Astrocyte (in vitro differentiated cells and primary cell): ENCODE data around the gene PUDP. TPM values are rescaled to one million over a fixed set of nuclear protein-coding genes. Genes with fewer than 3 reads are reported as not detected.

Experiments
- DNase-seq: peaks from one replicate; pipeline ENCODE4 v3.0.0-alpha.2; 2010; ENCODE audit warnings: low read depth
- FAIRE-seq: peaks from 2 replicates; lab custom pipeline; 2011; peaks lifted over from hg19 to GRCh38; lab: Jason Lieb, UNC
- H2AFZ ChIP-seq: 2 replicates; pipeline ENCODE4 v1.6.0; 2012; ENCODE audit warnings: low read depth, low read length, inconsistent platforms
- H3K27ac ChIP-seq: 2 replicates; pipeline ENCODE4 v1.5.1; 2011; ENCODE audit warnings: low read depth, low read length, inconsistent platforms
- H3K27me3 ChIP-seq: 2 replicates; pipeline ENCODE4 v1.6.0; 2011; ENCODE audit warnings: low read length, inconsistent platforms; ENCODE audit not compliant: insufficient read depth
- H3K36me3 ChIP-seq: 2 replicates; pipeline ENCODE4 v1.5.1; 2011; ENCODE audit warnings: low read length, inconsistent platforms; ENCODE audit not compliant: insufficient read depth
- H3K4me1 ChIP-seq: 2 replicates; pipeline ENCODE4 v1.5.1; 2011; ENCODE audit warnings: low read length, inconsistent platforms; ENCODE audit not compliant: insufficient read depth
- H3K4me2 ChIP-seq: 2 replicates; pipeline ENCODE4 v1.6.0; 2012; ENCODE audit warnings: low read length, inconsistent platforms
- H3K4me3 ChIP-seq: 2 replicates; pipeline ENCODE4 v1.5.1; 2011; ENCODE audit warnings: low read depth, mild to moderate bottlenecking, low read length, inconsistent platforms; ENCODE audit not compliant: insufficient read depth
- H3K79me2 ChIP-seq: 2 replicates; pipeline ENCODE4 v1.6.0; 2012; ENCODE audit warnings: mild to moderate bottlenecking, low read length, inconsistent platforms; ENCODE audit not compliant: insufficient read depth
- H3K9ac ChIP-seq: 2 replicates; pipeline ENCODE4 v1.6.0; 2012; ENCODE audit warnings: mild to moderate bottlenecking, low read length, inconsistent platforms
- H3K9me3 ChIP-seq: 2 replicates; pipeline ENCODE4 v1.5.1; 2012; ENCODE audit warnings: low read depth, mild to moderate bottlenecking, low read length, inconsistent platforms; ENCODE audit not compliant: insufficient read depth
- H4K20me1 ChIP-seq: 2 replicates; pipeline ENCODE4 v1.6.0; 2012; ENCODE audit warnings: low read length, inconsistent platforms; ENCODE audit not compliant: insufficient read depth
- H3K27ac Mint-ChIP-seq: one replicate; pipeline ENCODE4 v1.8.0; 2021; ENCODE audit warnings: mild to moderate bottlenecking, mixed read lengths; ENCODE audit not compliant: unreplicated experiment
- H3K27me3 Mint-ChIP-seq: one replicate; pipeline ENCODE4 v1.8.0; 2021; ENCODE audit warnings: low read depth, mixed read lengths; ENCODE audit not compliant: unreplicated experiment
- H3K36me3 Mint-ChIP-seq: one replicate; pipeline ENCODE4 v1.8.0; 2021; ENCODE audit warnings: low read depth, mixed read lengths; ENCODE audit not compliant: unreplicated experiment
- H3K4me1 Mint-ChIP-seq: one replicate; pipeline ENCODE4 v1.8.0; 2021; ENCODE audit warnings: low read depth, mixed read lengths; ENCODE audit not compliant: unreplicated experiment
- H3K4me3 Mint-ChIP-seq: one replicate; pipeline ENCODE4 v1.8.0; 2021; ENCODE audit warnings: mild to moderate bottlenecking, moderate library complexity, mixed read lengths; ENCODE audit not compliant: unreplicated experiment
- H3K9me3 Mint-ChIP-seq: one replicate; pipeline ENCODE4 v1.8.0; 2021; ENCODE audit warnings: mild to moderate bottlenecking, mixed read lengths; ENCODE audit not compliant: unreplicated experiment
- EZH2 ChIP-seq: IDR thresholded peaks from 2 replicates; pipeline ENCODE4 v1.6.1; 2012; ENCODE audit warnings: mild to moderate bottlenecking, low read length, inconsistent platforms; ENCODE audit not compliant: insufficient read depth
- total RNA-seq: library from RNA; stranded (reverse); gene quantifications from 2 replicates; pipeline ENCODE4 v1.2.1, GENCODE V29; 2021
- TF ChIP-seq, protein P1 (sequence below): IDR thresholded peaks from 2 replicates; pipeline ENCODE4 v1.5.1; 2011; ENCODE audit warnings: low read depth, mild to moderate bottlenecking, inconsistent platforms, low read length, moderate library complexity; ENCODE audit not compliant: insufficient read depth

The PUDP gene
- total RNA-seq, 1 donor from 2014 or later: 21.8 TPM

DNA sequence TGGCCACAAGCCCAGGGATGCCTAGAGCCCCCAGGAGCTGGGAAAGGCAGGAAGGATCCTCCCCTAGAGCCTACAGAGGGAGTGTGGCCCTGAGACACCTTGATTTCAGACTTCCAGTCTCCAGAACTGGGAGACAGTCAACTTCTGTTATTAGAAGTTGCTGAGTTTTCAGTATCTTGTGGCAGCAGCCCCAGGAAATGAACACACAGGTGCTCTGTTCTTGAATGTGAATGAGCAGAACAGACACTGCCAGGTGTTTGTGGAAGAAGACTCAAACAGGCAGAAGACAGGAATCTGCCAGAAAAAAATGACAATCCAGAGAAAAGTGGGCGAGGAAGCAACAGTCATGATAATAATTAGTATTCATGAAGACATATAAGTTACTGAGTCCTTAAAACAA is 64.9 kb downstream of the PUDP start:
- Histone ChIP-seq H3K36me3 (no peaks in the 10 kb centered on the region), H3K27me3 (no peaks in the 10 kb centered on the region), H3K27ac (no peak overlapping the region), H3K4me2 (no peak overlapping the region), H3K4me3 (no peak overlapping the region), H4K20me1 (peaks cover 53% of the 10 kb centered on the region), H2AFZ (no peak overlapping the region), H3K4me1 (peaks cover 5% of the 10 kb centered on the region), H3K9ac (no peak overlapping the region), H3K9me3 (no peaks in the 10 kb centered on the region), H3K79me2 (peaks cover 4% of the 10 kb centered on the region)
- Mint-ChIP-seq H3K36me3 (no peaks in the 10 kb centered on the region), H3K27me3 (no peaks in the 10 kb centered on the region), H3K27ac (no peak overlapping the region), H3K4me1 (peaks cover 18% of the 10 kb centered on the region), H3K9me3 (no peaks in the 10 kb centered on the region), H3K4me3 (no peak overlapping the region)
- no peak for TF ChIP-seq EZH2
- TF ChIP-seq, protein P1, sequence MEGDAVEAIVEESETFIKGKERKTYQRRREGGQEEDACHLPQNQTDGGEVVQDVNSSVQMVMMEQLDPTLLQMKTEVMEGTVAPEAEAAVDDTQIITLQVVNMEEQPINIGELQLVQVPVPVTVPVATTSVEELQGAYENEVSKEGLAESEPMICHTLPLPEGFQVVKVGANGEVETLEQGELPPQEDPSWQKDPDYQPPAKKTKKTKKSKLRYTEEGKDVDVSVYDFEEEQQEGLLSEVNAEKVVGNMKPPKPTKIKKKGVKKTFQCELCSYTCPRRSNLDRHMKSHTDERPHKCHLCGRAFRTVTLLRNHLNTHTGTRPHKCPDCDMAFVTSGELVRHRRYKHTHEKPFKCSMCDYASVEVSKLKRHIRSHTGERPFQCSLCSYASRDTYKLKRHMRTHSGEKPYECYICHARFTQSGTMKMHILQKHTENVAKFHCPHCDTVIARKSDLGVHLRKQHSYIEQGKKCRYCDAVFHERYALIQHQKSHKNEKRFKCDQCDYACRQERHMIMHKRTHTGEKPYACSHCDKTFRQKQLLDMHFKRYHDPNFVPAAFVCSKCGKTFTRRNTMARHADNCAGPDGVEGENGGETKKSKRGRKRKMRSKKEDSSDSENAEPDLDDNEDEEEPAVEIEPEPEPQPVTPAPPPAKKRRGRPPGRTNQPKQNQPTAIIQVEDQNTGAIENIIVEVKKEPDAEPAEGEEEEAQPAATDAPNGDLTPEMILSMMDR: no peak
- FAIRE-seq (no peak), DNase-seq (no peak)

DNA sequence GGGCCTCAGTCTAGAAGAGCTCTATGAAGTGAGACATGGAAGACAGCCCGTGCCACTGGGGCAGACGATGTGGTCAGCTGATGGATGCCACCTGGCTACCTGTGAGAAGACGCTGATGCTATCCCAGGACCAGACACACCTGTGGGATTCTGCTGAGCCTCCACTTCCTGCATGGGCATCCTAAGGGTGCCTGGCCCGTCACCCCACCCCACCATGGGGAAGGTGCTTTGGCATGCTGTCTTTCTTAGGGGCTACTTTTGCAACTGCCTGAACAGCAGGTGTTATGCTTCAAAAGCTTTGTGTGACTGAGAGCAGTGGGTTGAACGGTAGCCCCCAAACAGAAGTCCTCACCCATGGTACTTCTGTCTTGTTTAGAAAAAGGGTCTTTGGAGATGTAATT is 65.4 kb downstream of the PUDP start:
- Histone ChIP-seq H3K27ac (no peak overlapping the region), H3K4me1 (peaks cover 5% of the 10 kb centered on the region), H3K4me2 (no peak overlapping the region), H3K27me3 (no peaks in the 10 kb centered on the region), H3K36me3 (no peaks in the 10 kb centered on the region), H3K9ac (no peak overlapping the region), H3K4me3 (no peak overlapping the region), H3K9me3 (no peaks in the 10 kb centered on the region), H4K20me1 (peaks cover 50% of the 10 kb centered on the region), H3K79me2 (peaks cover 4% of the 10 kb centered on the region), H2AFZ (no peak overlapping the region)
- FAIRE-seq (no peak), DNase-seq (no peak)
- Mint-ChIP-seq H3K9me3 (no peaks in the 10 kb centered on the region), H3K27ac (no peak overlapping the region), H3K27me3 (no peaks in the 10 kb centered on the region), H3K36me3 (no peaks in the 10 kb centered on the region), H3K4me3 (no peak overlapping the region), H3K4me1 (peaks cover 18% of the 10 kb centered on the region)
- TF ChIP-seq, protein P1: no peak
- TF ChIP-seq EZH2: no peak
